ENCODE results near the gene PCDHGA6.
"Not testable (repeated sequence)": the region's sequence is repeated elsewhere in the genome, so short reads cannot be mapped to it uniquely, and the experiment has no call there.

Gene PCDHGA6

GRCh38 chr5:141389153-141390042, 15.7 kb downstream of the PCDHGA6 start:
- no peak overlapping the region for H3K27ac ChIP-seq
- DNase-seq (ENCODE audit: low read depth, low spot score) = no peak

- no peak within 1 kb of the TSS for H3K27ac ChIP-seq
- DNase-seq (ENCODE audit: low read depth, low spot score) = no peak
Measured at GRCh38 chr5:141392429-141393198, 18.9 kb downstream of the PCDHGA6 start, which contains the start of gene PCDHGA8. Gene PCDHGA8, plus strand, starts transcription at chr5:141392633. Its CDS starts 181 bp downstream, at chr5:141392814.

GRCh38 chr5:141393267-141393666, 19.6 kb downstream of the PCDHGA6 start:
- no peak for DNase-seq (ENCODE audit: low read depth, low spot score)
- no peak overlapping the region for H3K27ac ChIP-seq

- not testable (repeated sequence) for DNase-seq (ENCODE audit: low read depth, low spot score); H3K27ac ChIP-seq
Measured at GRCh38 chr5:141394401-141395187, 20.9 kb downstream of the PCDHGA6 start.

GRCh38 chr5:141397756-141398551, 24.3 kb downstream of the PCDHGA6 start, which contains the start of gene PCDHGB5:
Gene PCDHGB5, plus strand, starts transcription at chr5:141397947. Its CDS starts 181 bp downstream, at chr5:141398128.
- H3K27ac ChIP-seq; DNase-seq (ENCODE audit: low read depth, low spot score): not testable (repeated sequence)

- no peak overlapping the region for H3K27ac ChIP-seq
- no peak for DNase-seq (ENCODE audit: low read depth, low spot score)
Measured at GRCh38 chr5:141398608-141399007, 24.9 kb downstream of the PCDHGA6 start.

GRCh38 chr5:141399555-141400258, 26.0 kb downstream of the PCDHGA6 start:
- no peak overlapping the region for H3K27ac ChIP-seq
- no peak for DNase-seq (ENCODE audit: low read depth, low spot score)

GRCh38 chr5:141402553-141403243, 29.0 kb downstream of the PCDHGA6 start, which contains the start of gene PCDHGA9:
Gene PCDHGA9, plus strand, starts transcription at chr5:141402778. Its CDS starts 175 bp downstream, at chr5:141402953.
- DNase-seq (ENCODE audit: low read depth, low spot score) = no peak
- H3K27ac ChIP-seq = no peak within 1 kb of the TSS

GRCh38 chr5:141403387-141403786, 29.7 kb downstream of the PCDHGA6 start:
- no peak overlapping the region for H3K27ac ChIP-seq
- DNase-seq (ENCODE audit: low read depth, low spot score) = no peak

GRCh38 chr5:141407790-141408505, 34.3 kb downstream of the PCDHGA6 start, which contains the start of gene PCDHGB6:
Gene PCDHGB6, plus strand, starts transcription at chr5:141408021. Its CDS starts 182 bp downstream, at chr5:141408203.
- not testable (repeated sequence) for DNase-seq (ENCODE audit: low read depth, low spot score); H3K27ac ChIP-seq

- no peak overlapping the region for H3K27ac ChIP-seq
- DNase-seq (ENCODE audit: low read depth, low spot score) = no peak
Measured at GRCh38 chr5:141409598-141410306, 36.1 kb downstream of the PCDHGA6 start.

- no peak for DNase-seq (ENCODE audit: low read depth, low spot score)
- no peak overlapping the region for H3K27ac ChIP-seq
Measured at GRCh38 chr5:141411575-141411974, 37.9 kb downstream of the PCDHGA6 start.

- no peak for DNase-seq (ENCODE audit: low read depth, low spot score)
- no peak within 1 kb of the TSS for H3K27ac ChIP-seq
Measured at GRCh38 chr5:141412854-141413539, 39.3 kb downstream of the PCDHGA6 start, which contains the start of gene PCDHGA10. Gene PCDHGA10, plus strand, starts transcription at chr5:141412987. Its CDS starts 189 bp downstream, at chr5:141413176.

- no peak for DNase-seq (ENCODE audit: low read depth, low spot score)
- no peak overlapping the region for H3K27ac ChIP-seq
Measured at GRCh38 chr5:141413540-141414069, 39.9 kb downstream of the PCDHGA6 start.

- not testable (repeated sequence) for DNase-seq (ENCODE audit: low read depth, low spot score); H3K27ac ChIP-seq
Measured at GRCh38 chr5:141414548-141415274, 41.0 kb downstream of the PCDHGA6 start.
